IMR-90 (cell line): ENCODE measurements around the gene S1PR4. TPM values are rescaled to one million over a fixed set of nuclear protein-coding genes. Genes with fewer than 3 reads are reported as not detected.

Experiments
- ATAC-seq: fragments of 200-7000 bp; cut with Tn5 transposase; 2 replicates; pipeline ENCODE4 v1.9.1; 2020; ENCODE audit warnings: low read depth, mild to moderate bottlenecking, moderate library complexity
- BruUV-seq: library from RNA; stranded (reverse); fragments of 400-500 nt; replicated peaks from 2 replicates; lab custom pipeline; 2021; lab: Mats Ljungman, UMichigan
- CTCF ChIA-PET: fragments of 300-600 bp; formaldehyde crosslinking; extraction: SDS; loops from one replicate; lab custom pipeline; 2021; ENCODE audit warnings: antibody characterized with exemption; lab: Yijun Ruan, JAX
- POLR2A ChIA-PET: fragments of 300-600 bp; sonication (Branson Sonifier 250); formaldehyde crosslinking; loops from one replicate; lab custom pipeline; 2022; ENCODE audit warnings: antibody characterized with exemption; ENCODE audit not compliant: unreplicated experiment; lab: Charles Lee
- DNase-seq: peaks from one replicate; pipeline ENCODE4 v3.0.0; 2013
- H2AFZ ChIP-seq: replicated peaks from 2 replicates; pipeline ENCODE3; 2013; ENCODE audit warnings: low read length, mild to moderate bottlenecking; ENCODE audit not compliant: poor library complexity
- H2AK5ac ChIP-seq: 2 replicates; pipeline ENCODE4 v1.6.1; 2013; ENCODE audit warnings: low read depth, low read length, inconsistent platforms
- H2AK9ac ChIP-seq: replicated peaks from 2 replicates; pipeline ENCODE3; 2013; ENCODE audit warnings: mild to moderate bottlenecking, low read depth, low read length, moderate library complexity; ENCODE audit not compliant: poor library complexity
- H2BK120ac ChIP-seq: 2 replicates; pipeline ENCODE4 v1.6.1; 2013; ENCODE audit warnings: low read depth, low read length, inconsistent platforms
- H2BK15ac ChIP-seq: 3 replicates; pipeline ENCODE4 v1.6.1; 2013; ENCODE audit warnings: low read depth, low read length, inconsistent platforms
- H2BK20ac ChIP-seq: 2 replicates; pipeline ENCODE4 v1.6.1; 2013; ENCODE audit warnings: low read depth, mild to moderate bottlenecking, inconsistent platforms, low read length, moderate library complexity
- H2BK5ac ChIP-seq: 2 replicates; pipeline ENCODE4 v1.6.1; 2013; ENCODE audit warnings: mild to moderate bottlenecking, low read depth, low read length, inconsistent platforms; ENCODE audit not compliant: poor library complexity, severe bottlenecking
- H3K14ac ChIP-seq: replicated peaks from 2 replicates; pipeline ENCODE4 v1.6.1; 2013; ENCODE audit warnings: low read depth, low read length, inconsistent platforms
- H3K18ac ChIP-seq: 2 replicates; pipeline ENCODE4 v1.6.1; 2013; ENCODE audit warnings: low read depth, low read length, control low read depth
- H3K23ac ChIP-seq: 2 replicates; pipeline ENCODE4 v1.6.1; 2013; ENCODE audit warnings: low read depth, low read length, inconsistent platforms
- H3K27ac ChIP-seq: 2 replicates; pipeline ENCODE4 v1.5.1; 2013; ENCODE audit warnings: mild to moderate bottlenecking, control low read depth, low read length; ENCODE audit not compliant: insufficient read depth
- H3K27me3 ChIP-seq: 2 replicates; pipeline ENCODE4 v1.6.1; 2013; ENCODE audit warnings: low read length; ENCODE audit not compliant: control insufficient read depth, insufficient read depth
- H3K36me3 ChIP-seq: 2 replicates; pipeline ENCODE4 v1.6.1; 2013; ENCODE audit warnings: low read length, mixed read lengths; ENCODE audit not compliant: control insufficient read depth, insufficient read depth
- H3K4ac ChIP-seq: 2 replicates; pipeline ENCODE4 v1.6.1; 2013; ENCODE audit warnings: low read depth, low read length, inconsistent platforms
- H3K4me1 ChIP-seq: 2 replicates; pipeline ENCODE4 v1.6.1; 2013; ENCODE audit warnings: low read length, mixed read lengths; ENCODE audit not compliant: control insufficient read depth, insufficient read depth
- H3K4me2 ChIP-seq: 2 replicates; pipeline ENCODE4 v1.6.1; 2013; ENCODE audit warnings: low read depth, mild to moderate bottlenecking, control low read depth, low read length, moderate library complexity
- H3K4me3 ChIP-seq: 2 replicates; pipeline ENCODE4 v1.5.1; 2013; ENCODE audit warnings: low read depth, mild to moderate bottlenecking, control low read depth, low read length, moderate library complexity; ENCODE audit not compliant: insufficient read depth
- H3K56ac ChIP-seq: 2 replicates; pipeline ENCODE4 v1.6.1; 2013; ENCODE audit warnings: low read length, inconsistent platforms; ENCODE audit not compliant: insufficient read depth; ENCODE audit errors: extremely low read depth
- H3K79me1 ChIP-seq, 2 experiments: 2 replicates each; pipeline ENCODE4 v1.6.1; 2013; ENCODE audit warnings: low read length in 2 of 2, inconsistent platforms in 1 of 2, low read depth in 1 of 2
- H3K9ac ChIP-seq: 2 replicates; pipeline ENCODE4 v1.6.1; 2013; ENCODE audit warnings: low read depth, low read length, control low read depth
- H3K9me1 ChIP-seq: 2 replicates; pipeline ENCODE4 v1.6.1; 2013; ENCODE audit warnings: low read length, inconsistent platforms; ENCODE audit not compliant: insufficient read depth
- H3K9me3 ChIP-seq: 2 replicates; pipeline ENCODE4 v1.6.1; 2013; ENCODE audit warnings: low read length; ENCODE audit not compliant: control insufficient read depth, insufficient read depth
- H4K20me1 ChIP-seq: 2 replicates; pipeline ENCODE4 v1.6.1; 2013; ENCODE audit warnings: low read length, inconsistent platforms; ENCODE audit not compliant: insufficient read depth
- H4K5ac ChIP-seq: 2 replicates; pipeline ENCODE4 v1.6.1; 2013; ENCODE audit warnings: mild to moderate bottlenecking, low read depth, low read length, control low read depth
- H4K8ac ChIP-seq, 2 experiments: 2 replicates each; pipeline ENCODE4 v1.6.1; 2013; ENCODE audit warnings: low read depth in 2 of 2, low read length in 2 of 2, control low read depth in 1 of 2, inconsistent platforms in 1 of 2
- H4K91ac ChIP-seq: 2 replicates; pipeline ENCODE4 v1.6.1; 2013; ENCODE audit warnings: low read depth, low read length, inconsistent platforms; ENCODE audit not compliant: insufficient read depth
- BHLHE40 ChIP-seq: fragments of 150-350 bp; IDR thresholded peaks from 2 replicates; pipeline ENCODE4 v1.6.1; 2016; ENCODE audit warnings: mild to moderate bottlenecking, low read depth, low read length
- CHD1 ChIP-seq: IDR thresholded peaks from 2 replicates; pipeline ENCODE4 v1.6.1; 2012; ENCODE audit warnings: low read depth, low read length, improper control_type of control experiment
- CTCF ChIP-seq: conservative IDR thresholded peaks from 2 replicates; pipeline ENCODE4 v1.5.1; 2012; ENCODE audit warnings: mild to moderate bottlenecking, low read depth, low read length, improper control_type of control experiment
- ELK1 ChIP-seq: fragments of 150-350 bp; IDR thresholded peaks from 2 replicates; pipeline ENCODE4 v1.6.1; 2016; ENCODE audit warnings: low read depth, mild to moderate bottlenecking, low read length, moderate library complexity, borderline replicate concordance
- FOS ChIP-seq: fragments of 150-350 bp; IDR thresholded peaks from 2 replicates; pipeline ENCODE4 v1.6.1; 2016; ENCODE audit warnings: low read depth, low read length
- MAFK ChIP-seq: IDR thresholded peaks from 2 replicates; pipeline ENCODE4 v1.6.1; 2012; ENCODE audit warnings: low read depth, low read length, improper control_type of control experiment
- MXI1 ChIP-seq: IDR thresholded peaks from 2 replicates; pipeline ENCODE4 v1.6.1; 2012; ENCODE audit warnings: low read depth, mild to moderate bottlenecking, low read length, moderate library complexity, borderline replicate concordance
- NFE2L2 ChIP-seq: fragments of 150-350 bp; IDR thresholded peaks from 2 replicates; pipeline ENCODE4 v1.6.1; 2016; ENCODE audit warnings: low read depth, mild to moderate bottlenecking, low read length
- POLR2A ChIP-seq: IDR thresholded peaks from 2 replicates; pipeline ENCODE4 v1.6.1; 2012; ENCODE audit warnings: mild to moderate bottlenecking, low read depth, low read length
- RAD21 ChIP-seq: IDR thresholded peaks from 2 replicates; pipeline ENCODE4 v1.6.1; 2012; ENCODE audit warnings: low read length, improper control_type of control experiment
- RCOR1 ChIP-seq: IDR thresholded peaks from 2 replicates; pipeline ENCODE4 v1.6.1; 2012; ENCODE audit warnings: mild to moderate bottlenecking, low read length, improper control_type of control experiment; ENCODE audit not compliant: insufficient replicate concordance
- RFX5 ChIP-seq: IDR thresholded peaks from 2 replicates; pipeline ENCODE4 v1.8.0; 2012; ENCODE audit warnings: low read depth, mild to moderate bottlenecking, low read length, moderate library complexity
- SMC3 ChIP-seq: fragments of 150-350 bp; IDR thresholded peaks from 2 replicates; pipeline ENCODE4 v1.6.1; 2016; ENCODE audit warnings: low read depth, mild to moderate bottlenecking, antibody characterized with exemption, low read length, moderate library complexity
- WGBS, 2 experiments: methylation state at CpG; one replicate each; pipeline versions ENCODE4 v1.1.5 to v1.1.7; 2013; ENCODE audit warnings: missing lambda C conversion rate in 2 of 2; ENCODE audit not compliant: insufficient read length in 1 of 2; ENCODE audit errors: extremely low coverage in 2 of 2; 5-methylcytosine and 5-hydroxymethylcytosine counted together
- dilution Hi-C: fragments of 300-500 bp; cut with HindIII; formaldehyde crosslinking; loops from one replicate; pipeline ENCODE4 v1.14.3; 2018; ENCODE audit warnings: low sequenced_read_pairs; ENCODE audit not compliant: unreplicated experiment
- in situ Hi-C: fragments of 300-500 bp; cut with MboI; formaldehyde crosslinking; loops from 3 replicates; pipeline ENCODE4 v1.14.3; 2019; ENCODE audit warnings: low sequenced_read_pairs, inconsistent platforms, mixed read lengths
- intact Hi-C: fragments of 100-400 bp; cut with micrococcal nuclease; formaldehyde crosslinking; loops from 2 replicates; pipeline ENCODE4 v1.10.0; 2022
- polyA plus RNA-seq, 3 experiments: library from polyadenylated mRNA; depleted of rRNA; stranded (reverse); fragments of >200 nt; gene quantifications; 2 replicates each; pipeline ENCODE4 v1.2.3, GENCODE V29; 2012; ENCODE audit warnings: low replicate concordance in 1 of 3
- total RNA-seq: library from RNA; depleted of rRNA; stranded (reverse); fragments of >200 nt; gene quantifications from 2 replicates; pipeline ENCODE4 v1.2.3, GENCODE V29; 2012
- TF ChIP-seq, protein P1 (sequence below): fragments of 150-350 bp; IDR thresholded peaks from 2 replicates; pipeline ENCODE4 v1.6.1; 2017; ENCODE audit warnings: mild to moderate bottlenecking, antibody characterized with exemption, low read length, low read depth

The S1PR4 gene
- total and polyA plus RNA-seq, 2 of the 4 experiments (the other 2 are of a cell fraction): not detected

- peak within 1 kb of the TSS; percentile 94 for H2BK5ac ChIP-seq
- peak within 1 kb of the TSS; percentile 91 to 99 for H4K8ac ChIP-seq
- H3K23ac ChIP-seq: peak within 1 kb of the TSS; percentile 90; the same call in 1 of the 2 replicates
- H3K4ac ChIP-seq: peak within 1 kb of the TSS; percentile 93
- H3K9me3 ChIP-seq: no peaks in the 10 kb centered on the region
- ChIA-PET CTCF (no interaction called here), POLR2A (no interaction called here)
- in situ Hi-C loops: no loop called here
- peaks cover 5 to 45% of the 10 kb centered on the region in 2 experiments; a peak in 2 of 4 replicates for H3K79me1 ChIP-seq
- H2BK120ac ChIP-seq: peak within 1 kb of the TSS; percentile 95
- peak within 1 kb of the TSS; percentile 94 for H2AFZ ChIP-seq
- H3K56ac ChIP-seq: peak within 1 kb of the TSS; percentile 95
- peaks cover 5% of the 10 kb centered on the region; the same call in 1 of the 2 replicates for H3K36me3 ChIP-seq
- BruUV-seq: no TSS peak
- peak within 1 kb of the TSS; percentile 95 for H4K91ac ChIP-seq
- H3K4me3 ChIP-seq: peak within 1 kb of the TSS; percentile 94
- no peaks in the 10 kb centered on the region for H3K27me3 ChIP-seq
- peak within 1 kb of the TSS; percentile 73 for H2AK5ac ChIP-seq
- peak within 1 kb of the TSS; percentile 93 for H4K5ac ChIP-seq
- ATAC-seq (peak; percentile 95), DNase-seq (peak; percentile 91)
- peak within 1 kb of the TSS; percentile 97 for H3K4me2 ChIP-seq
- intact Hi-C loops: no loop called here
- H3K4me1 ChIP-seq: peaks cover 9% of the 10 kb centered on the region
- peak within 1 kb of the TSS; percentile 82 for H3K9ac ChIP-seq
- peak within 1 kb of the TSS; percentile 85; the same call in 1 of the 2 replicates for H2BK20ac ChIP-seq
- peaks cover 37% of the 10 kb centered on the region for H4K20me1 ChIP-seq
- peak within 1 kb of the TSS; percentile 96 for H3K14ac ChIP-seq
- H2BK15ac ChIP-seq: peak within 1 kb of the TSS; percentile 93; the same call in 1 of the 3 replicates
- 0% methylated on average over 37 of the region's 69 CpGs; no CpG with 5 or more reads in 1 of the 2 experiments for WGBS, 2 experiments
- H3K18ac ChIP-seq: peak within 1 kb of the TSS; percentile 93
- dilution Hi-C loops: no loop called here
- H3K27ac ChIP-seq: peak within 1 kb of the TSS; percentile 93
- H3K9me1 ChIP-seq: peaks cover 3% of the 10 kb centered on the region; the same call in 1 of the 2 replicates
- H2AK9ac ChIP-seq: peak within 1 kb of the TSS; percentile 97
- no peak for TF ChIP-seq SMC3
- TF ChIP-seq, protein P1, sequence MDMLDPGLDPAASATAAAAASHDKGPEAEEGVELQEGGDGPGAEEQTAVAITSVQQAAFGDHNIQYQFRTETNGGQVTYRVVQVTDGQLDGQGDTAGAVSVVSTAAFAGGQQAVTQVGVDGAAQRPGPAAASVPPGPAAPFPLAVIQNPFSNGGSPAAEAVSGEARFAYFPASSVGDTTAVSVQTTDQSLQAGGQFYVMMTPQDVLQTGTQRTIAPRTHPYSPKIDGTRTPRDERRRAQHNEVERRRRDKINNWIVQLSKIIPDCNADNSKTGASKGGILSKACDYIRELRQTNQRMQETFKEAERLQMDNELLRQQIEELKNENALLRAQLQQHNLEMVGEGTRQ: peak; percentile 73; the same call in 1 of the 2 replicates
- no peak for TF ChIP-seq POLR2A
- TF ChIP-seq CHD1: no peak
- TF ChIP-seq RCOR1: no peak
- no peak for TF ChIP-seq RFX5
- TF ChIP-seq CTCF: no peak
- no peak for TF ChIP-seq NFE2L2
- peak; percentile 62; the same call in 1 of the 2 replicates for TF ChIP-seq MAFK
- TF ChIP-seq RAD21: no peak
- TF ChIP-seq ELK1: no peak
- TF ChIP-seq BHLHE40: peak; percentile 3; the same call in 1 of the 2 replicates
- no peak for TF ChIP-seq FOS
- TF ChIP-seq MXI1: peak; percentile 72
These were observed 7.0 kb downstream of the S1PR4 start, which contains the start of gene NCLN for GRCh38 chr19:3185461-3186159. Gene NCLN (plus strand): TSS chr19:3185930. CDS start chr19:3186031, 101 bp downstream.
